GM12864 (cell line): ENCODE data around the gene KIAA0825.

Experiments used
- DNase-seq: peaks from one replicate; pipeline ENCODE4 v3.0.0-alpha.2; 2011; ENCODE audit warnings: low read depth
- H3K4me3 ChIP-seq: 2 replicates; pipeline ENCODE4 v1.5.1; 2011; ENCODE audit warnings: mild to moderate bottlenecking, low read depth, low read length, control low read depth
- CTCF ChIP-seq: IDR thresholded peaks from 2 replicates; pipeline ENCODE4 v1.5.1; 2011; ENCODE audit warnings: low read depth, mild to moderate bottlenecking, moderate library complexity, low read length, control low read depth, inconsistent platforms; ENCODE audit errors: missing control alignments

KIAA0825 gene

GRCh38 chr5:94409440-94409839 is 209.0 kb downstream of the KIAA0825 start:
- TF ChIP-seq CTCF: no peak
- no peak for DNase-seq
- no peak overlapping the region for H3K4me3 ChIP-seq

- no peak for TF ChIP-seq CTCF
- DNase-seq: no peak
- H3K4me3 ChIP-seq: no peak overlapping the region
Observed at GRCh38 chr5:94407023-94407422, 211.4 kb downstream of the KIAA0825 start.

GRCh38 chr5:94403483-94403882 is 214.9 kb downstream of the KIAA0825 start:
- no peak for DNase-seq

GRCh38 chr5:94402096-94402495 is 216.3 kb downstream of the KIAA0825 start:
- no peak for TF ChIP-seq CTCF
- DNase-seq: no peak
- H3K4me3 ChIP-seq: no peak overlapping the region

More at GRCh38 chr5:94403483-94403882, 214.9 kb downstream of the KIAA0825 start:
- TF ChIP-seq CTCF: no peak
- no peak overlapping the region for H3K4me3 ChIP-seq

GRCh38 chr5:94397508-94397907 is 220.9 kb downstream of the KIAA0825 start:
- H3K4me3 ChIP-seq: no peak overlapping the region
- DNase-seq: no peak
- TF ChIP-seq CTCF: peak; percentile 18

GRCh38 chr5:94396687-94397086 is 221.7 kb downstream of the KIAA0825 start:
- TF ChIP-seq CTCF: no peak
- DNase-seq: no peak
- H3K4me3 ChIP-seq: no peak overlapping the region

- no peak for DNase-seq
- no peak overlapping the region for H3K4me3 ChIP-seq
- TF ChIP-seq CTCF: no peak
Observed at GRCh38 chr5:94395468-94395867, 222.9 kb downstream of the KIAA0825 start.
